Neural cell (in vitro differentiated cells): ENCODE results near the gene GLYATL3. TPM values are rescaled to one million over a fixed set of nuclear protein-coding genes. Genes with fewer than 3 reads are reported as not detected.

ENCODE experiments used
- H2AFZ ChIP-seq: fragments of 200-600, 300-800 bp; sonication (generic), shearing (Covaris generic); 2 replicates; pipeline ENCODE4 v1.6.0; 2014; ENCODE audit warnings: low read depth, mild to moderate bottlenecking, antibody characterized with exemption, low read length, moderate library complexity
- H3F3A ChIP-seq: fragments of 200-600 bp; shearing (Covaris generic); 2 replicates; pipeline ENCODE4 v1.6.1; 2016; ENCODE audit warnings: mild to moderate bottlenecking, moderate library complexity, mixed read lengths, antibody characterized with exemption, low read length; ENCODE audit not compliant: insufficient read depth, poor library complexity, severe bottlenecking
- H3K27ac ChIP-seq: fragments of 200-600, 300-800 bp; sonication (generic), shearing (Covaris generic); 2 replicates; pipeline ENCODE4 v1.5.1; 2014; ENCODE audit warnings: mild to moderate bottlenecking, low read length, moderate library complexity
- H3K27me3 ChIP-seq: fragments of 300-800, 200-600 bp; sonication (generic), shearing (Covaris generic); 2 replicates; pipeline ENCODE4 v1.6.0; 2014; ENCODE audit warnings: mild to moderate bottlenecking, low read depth, low read length, moderate library complexity; ENCODE audit not compliant: insufficient read depth
- H3K36me3 ChIP-seq: fragments of 300-800, 200-600 bp; sonication (generic), shearing (Covaris generic); 2 replicates; pipeline ENCODE4 v1.5.1; 2014; ENCODE audit warnings: mild to moderate bottlenecking, antibody characterized with exemption, low read length, moderate library complexity; ENCODE audit not compliant: insufficient read depth
- H3K4me2 ChIP-seq: fragments of 300-800, 200-600 bp; sonication (generic), shearing (Covaris generic); 2 replicates; pipeline ENCODE4 v1.6.0; 2014; ENCODE audit warnings: mild to moderate bottlenecking, low read length
- H3K4me3 ChIP-seq: fragments of 300-800, 200-600 bp; sonication (generic), shearing (Covaris generic); 2 replicates; pipeline ENCODE4 v1.5.1; 2014; ENCODE audit warnings: mild to moderate bottlenecking, low read length, moderate library complexity
- H3K79me2 ChIP-seq: fragments of 200-600 bp; shearing (Covaris generic); replicated peaks from 2 replicates; pipeline ENCODE4 v1.6.0; 2014; ENCODE audit warnings: mild to moderate bottlenecking, low read length, moderate library complexity; ENCODE audit not compliant: insufficient read depth
- H3K9ac ChIP-seq: fragments of 300-800, 200-600 bp; sonication (generic), shearing (Covaris generic); 2 replicates; pipeline ENCODE4 v1.6.1; 2016; ENCODE audit warnings: mild to moderate bottlenecking, low read length, mixed read lengths
- H3K9me2 ChIP-seq: fragments of 200-600 bp; shearing (Covaris generic); 2 replicates; pipeline ENCODE4 v1.6.1; 2016; ENCODE audit warnings: mild to moderate bottlenecking, low read length, mixed read lengths; ENCODE audit not compliant: insufficient read depth
- H3K9me3 ChIP-seq: fragments of 200-600, 300-800 bp; sonication (generic), shearing (Covaris generic); 2 replicates; pipeline ENCODE4 v1.6.1; 2016; ENCODE audit warnings: mild to moderate bottlenecking, mixed run types, low read length, moderate library complexity, mixed read lengths
- H4K20me1 ChIP-seq: fragments of 200-600 bp; shearing (Covaris generic); 2 replicates; pipeline ENCODE4 v1.6.1; 2016; ENCODE audit warnings: mild to moderate bottlenecking, mixed run types; ENCODE audit not compliant: insufficient read depth
- CTCF ChIP-seq: fragments of 450-650 bp; IDR thresholded peaks from 2 replicates; pipeline ENCODE4 v1.5.1; 2014; ENCODE audit warnings: antibody characterized with exemption, mild to moderate bottlenecking, moderate library complexity; ENCODE audit not compliant: poor library complexity, severe bottlenecking
- EP300 ChIP-seq: fragments of 450-650 bp; conservative IDR thresholded peaks from 2 replicates; pipeline ENCODE4 v1.6.1; 2014; ENCODE audit warnings: antibody characterized with exemption, mild to moderate bottlenecking, moderate library complexity; ENCODE audit not compliant: poor library complexity, severe bottlenecking
- EZH2 ChIP-seq: fragments of 200-600, 300-800 bp; shearing (Covaris generic), sonication (generic); IDR thresholded peaks from 2 replicates; pipeline ENCODE4 v1.6.1; 2014; ENCODE audit warnings: antibody characterized with exemption, low read length, borderline replicate concordance, mild to moderate bottlenecking; ENCODE audit not compliant: insufficient read depth, poor library complexity, severe bottlenecking
- MXI1 ChIP-seq: fragments of 450-650 bp; conservative IDR thresholded peaks from 2 replicates; pipeline ENCODE4 v1.6.1; 2014; ENCODE audit warnings: antibody characterized with exemption, mild to moderate bottlenecking; ENCODE audit not compliant: poor library complexity, severe bottlenecking
- POLR2AphosphoS5 ChIP-seq: IDR thresholded peaks from 2 replicates; pipeline ENCODE4 v1.6.1; 2012
- RAD21 ChIP-seq: fragments of 450-650 bp; conservative IDR thresholded peaks from 2 replicates; pipeline ENCODE4 v1.6.1; 2014; ENCODE audit warnings: antibody characterized with exemption, mild to moderate bottlenecking, moderate library complexity
- REST ChIP-seq: IDR thresholded peaks from 2 replicates; pipeline ENCODE4 v1.6.1; 2012; ENCODE audit warnings: borderline replicate concordance
- SMC3 ChIP-seq: fragments of 450-650 bp; conservative IDR thresholded peaks from 2 replicates; pipeline ENCODE4 v1.6.1; 2014; ENCODE audit warnings: antibody characterized with exemption, mild to moderate bottlenecking, moderate library complexity; ENCODE audit not compliant: poor library complexity
- TAF1 ChIP-seq: IDR thresholded peaks from 2 replicates; pipeline ENCODE4 v1.6.1; 2012; ENCODE audit warnings: low read depth
- polyA plus RNA-seq: library from polyadenylated mRNA; depleted of rRNA; stranded (reverse); fragments of >200 nt; gene quantifications from 2 replicates; pipeline ENCODE4 v1.2.3, GENCODE V29; 2014

GLYATL3 gene
- polyA plus RNA-seq, 1 donor from 2014 or later = not detected

DNA sequence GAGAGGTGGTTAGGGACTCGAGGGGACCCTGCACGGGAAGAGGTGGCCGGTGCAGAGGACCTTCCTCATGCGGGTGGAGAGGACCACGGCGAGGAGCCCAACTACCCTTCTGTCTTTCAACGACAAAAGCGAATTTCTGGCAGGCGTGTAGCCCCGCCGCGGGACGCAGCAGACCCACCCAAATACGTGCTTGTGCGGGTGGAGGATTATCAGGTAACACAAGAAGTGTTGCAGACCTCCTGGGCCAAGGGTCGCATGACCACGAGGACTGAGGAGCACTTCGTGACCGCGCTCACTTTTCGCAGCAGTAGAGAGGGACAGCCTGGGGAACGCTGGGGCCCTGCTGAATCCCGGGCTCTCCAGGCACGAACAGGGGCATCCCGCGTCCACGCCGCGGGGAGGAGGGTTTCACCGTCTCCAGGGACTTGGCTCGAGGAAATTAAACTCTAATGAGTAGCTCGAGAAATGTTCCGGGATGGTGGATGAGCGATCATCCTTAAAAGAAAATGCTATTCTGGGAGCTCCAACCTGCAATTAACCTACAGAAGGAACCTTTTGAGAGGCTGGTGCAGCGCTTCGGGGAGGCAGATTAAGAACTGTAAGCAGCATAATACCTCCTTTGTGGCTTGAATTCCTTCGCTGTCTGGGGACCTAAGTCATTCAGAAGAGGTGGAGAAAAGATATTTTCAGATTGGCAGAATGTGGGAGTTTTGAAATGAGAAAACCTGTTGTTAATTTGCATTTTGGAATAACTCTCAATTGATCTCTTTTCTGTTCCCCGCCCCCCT, 51.5 kb downstream of the GLYATL3 start:
- Histone ChIP-seq H3K79me2 (no peaks in the 10 kb centered on the region), H3F3A (peaks cover 4% of the 10 kb centered on the region), H3K9me3 (no peaks in the 10 kb centered on the region), H3K4me2 (peak overlapping the region; percentile 83), H3K9me2 (no peaks in the 10 kb centered on the region), H4K20me1 (no peaks in the 10 kb centered on the region), H3K27ac (no peak overlapping the region), H3K9ac (no peak overlapping the region), H2AFZ (no peak overlapping the region), H3K36me3 (no peaks in the 10 kb centered on the region), H3K27me3 (peaks cover 31% of the 10 kb centered on the region), H3K4me3 (peak overlapping the region; percentile 66)
- TF ChIP-seq EZH2 = no peak
- TF ChIP-seq POLR2AphosphoS5 = peak; percentile 5

DNA sequence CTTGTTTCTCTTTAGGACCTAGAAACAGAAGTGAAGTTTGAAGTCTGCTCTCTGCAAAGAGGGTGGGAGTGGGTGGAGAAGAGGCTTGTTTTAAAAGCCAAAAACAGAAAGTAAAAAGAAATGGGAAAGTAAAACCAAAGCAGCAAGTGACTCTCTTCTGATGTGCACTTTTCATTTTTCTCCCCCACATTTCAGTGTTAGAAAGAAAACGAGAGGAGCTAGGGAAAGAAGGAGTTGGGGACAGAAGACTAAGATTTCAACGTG, 52.1 kb downstream of the GLYATL3 start:
- H3K9me2 ChIP-seq = no peaks in the 10 kb centered on the region
- no peak overlapping the region for H3K9ac ChIP-seq
- peaks cover 4% of the 10 kb centered on the region for H3F3A ChIP-seq
- peaks cover 31% of the 10 kb centered on the region for H3K27me3 ChIP-seq
- TF ChIP-seq MXI1 = no peak
- TF ChIP-seq RAD21 = no peak
- H3K4me3 ChIP-seq = peak overlapping the region; percentile 66
- no peak overlapping the region for H3K27ac ChIP-seq
- no peaks in the 10 kb centered on the region for H4K20me1 ChIP-seq
- H3K36me3 ChIP-seq = no peaks in the 10 kb centered on the region
- no peaks in the 10 kb centered on the region for H3K79me2 ChIP-seq
- H2AFZ ChIP-seq = no peak overlapping the region
- peak overlapping the region; percentile 83 for H3K4me2 ChIP-seq
- H3K9me3 ChIP-seq = no peaks in the 10 kb centered on the region

- Histone ChIP-seq H3K36me3 (no peaks in the 10 kb centered on the region), H3K27me3 (peaks cover 31% of the 10 kb centered on the region), H3K4me3 (no peak overlapping the region), H4K20me1 (no peaks in the 10 kb centered on the region), H3K27ac (no peak overlapping the region), H3K9ac (no peak overlapping the region), H3K4me2 (no peak overlapping the region), H3F3A (peaks cover 4% of the 10 kb centered on the region), H3K79me2 (no peaks in the 10 kb centered on the region), H3K9me2 (no peaks in the 10 kb centered on the region), H2AFZ (no peak overlapping the region), H3K9me3 (no peaks in the 10 kb centered on the region)
- TF ChIP-seq CTCF (no peak), POLR2AphosphoS5 (no peak), SMC3 (no peak), MXI1 (no peak), RAD21 (no peak), EZH2 (no peak), TAF1 (no peak), EP300 (no peak), REST (no peak)
Observed at GRCh38 chr6:49552596-49552995, 52.9 kb downstream of the GLYATL3 start.
